IPS DF 4.7 (cell line): Measurements from ENCODE around the gene RNU1-2.
"Not testable (repeated sequence)": the region's sequence is repeated elsewhere in the genome, so short reads cannot be mapped to it uniquely, and the experiment has no call there.

Experiments used
- DNase-seq: peaks from one replicate; pipeline ENCODE4 v3.0.0-alpha.2; 2013; ENCODE audit warnings: low spot score; ENCODE audit errors: extremely low read depth

The RNU1-2 gene

DNA sequence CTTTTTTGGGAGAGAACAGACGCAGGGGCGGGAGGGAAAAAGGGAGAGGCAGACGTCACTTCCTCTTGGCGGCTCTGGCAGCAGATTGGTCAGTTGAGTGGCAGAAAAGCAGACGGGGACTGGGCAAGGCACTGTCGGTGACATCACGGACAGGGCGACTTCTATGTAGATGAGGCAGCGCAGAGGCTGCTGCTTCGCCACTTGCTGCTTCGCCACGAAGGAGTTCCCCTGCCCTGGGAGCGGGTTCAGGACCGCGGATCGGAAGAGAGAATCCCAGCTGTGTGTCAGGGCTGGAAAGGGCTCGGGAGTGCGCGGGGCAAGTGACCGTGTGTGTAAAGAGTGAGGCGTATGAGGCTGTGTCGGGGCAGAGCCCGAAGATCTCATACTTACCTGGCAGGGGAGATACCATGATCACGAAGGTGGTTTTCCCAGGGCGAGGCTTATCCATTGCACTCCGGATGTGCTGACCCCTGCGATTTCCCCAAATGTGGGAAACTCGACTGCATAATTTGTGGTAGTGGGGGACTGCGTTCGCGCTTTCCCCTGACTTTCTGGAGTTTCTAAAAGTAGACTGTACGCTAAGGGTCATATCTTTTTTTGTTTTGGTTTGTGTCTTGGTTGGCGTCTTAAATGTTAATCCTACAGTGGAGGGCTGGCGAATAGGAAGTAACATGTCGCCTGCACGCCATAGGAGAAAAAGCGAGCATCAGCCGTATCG, at the start of gene RNU1-2:
TSS of gene RNU1-2 (plus strand) at position 383 of the 718 bp plus-strand sequence.
- DNase-seq = not testable (repeated sequence)

DNA sequence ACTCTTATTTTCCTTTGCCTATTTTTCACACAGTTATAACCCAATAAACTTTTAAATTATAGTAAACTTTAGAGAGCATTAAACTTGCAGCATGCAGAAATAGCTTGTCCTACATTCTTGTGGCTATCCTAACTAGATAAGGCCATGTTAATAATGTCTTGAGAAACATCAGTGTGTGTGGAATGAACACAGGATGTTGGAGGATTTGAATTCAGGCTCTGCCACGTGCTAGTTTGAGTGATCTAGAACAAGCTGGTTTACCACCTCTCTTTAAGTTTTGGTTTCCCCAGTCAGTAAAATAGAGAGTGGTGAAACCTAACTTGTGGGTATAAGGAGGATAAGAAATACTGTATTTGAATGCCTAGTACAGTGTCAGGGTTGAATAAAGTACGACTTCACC, 39.6 kb upstream of the RNU1-2 start:
- DNase-seq = not testable (repeated sequence)

DNA sequence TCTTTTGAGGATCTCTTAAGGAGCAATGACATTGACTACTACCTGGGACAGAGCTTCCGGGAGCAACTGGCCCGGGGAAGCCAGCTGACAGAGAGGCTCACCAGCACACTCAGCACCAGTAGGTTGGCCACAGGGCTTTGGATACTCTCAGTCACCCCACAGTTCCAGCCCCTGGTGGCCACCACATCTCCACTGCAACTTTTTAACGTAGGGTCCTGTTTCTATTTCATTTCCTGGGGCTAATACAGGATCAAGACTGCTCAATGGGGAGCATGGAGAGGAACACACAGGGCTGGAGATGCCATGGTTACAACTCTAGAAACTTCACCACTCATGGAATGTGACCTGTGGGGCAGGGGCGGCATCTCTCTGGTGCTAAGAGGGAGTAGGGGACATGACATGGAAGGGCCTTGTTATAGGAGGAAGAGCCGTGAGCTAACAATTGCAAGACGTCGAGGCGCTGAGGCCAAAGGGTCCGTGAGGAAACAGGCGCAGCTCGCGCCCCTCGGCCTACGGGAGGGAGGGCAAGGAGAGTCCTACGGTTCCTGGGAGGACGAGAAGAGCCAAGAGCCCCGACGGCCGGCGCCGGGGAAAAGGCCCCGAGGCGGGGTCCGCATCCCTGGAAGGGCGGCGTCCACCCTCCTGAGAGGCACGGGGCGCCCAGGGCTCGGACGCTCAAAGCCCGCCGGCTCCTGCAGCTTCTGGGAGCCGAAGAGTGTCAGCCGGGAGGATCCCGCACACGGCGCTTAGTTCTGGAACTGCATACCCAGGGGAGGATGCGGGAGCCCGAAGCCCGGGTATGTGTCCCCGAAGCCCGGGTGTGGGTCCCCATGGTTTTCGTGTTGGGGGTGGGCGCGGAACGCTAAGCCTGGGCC, 36.4 kb upstream of the RNU1-2 start:
- DNase-seq = not testable (repeated sequence)

DNA sequence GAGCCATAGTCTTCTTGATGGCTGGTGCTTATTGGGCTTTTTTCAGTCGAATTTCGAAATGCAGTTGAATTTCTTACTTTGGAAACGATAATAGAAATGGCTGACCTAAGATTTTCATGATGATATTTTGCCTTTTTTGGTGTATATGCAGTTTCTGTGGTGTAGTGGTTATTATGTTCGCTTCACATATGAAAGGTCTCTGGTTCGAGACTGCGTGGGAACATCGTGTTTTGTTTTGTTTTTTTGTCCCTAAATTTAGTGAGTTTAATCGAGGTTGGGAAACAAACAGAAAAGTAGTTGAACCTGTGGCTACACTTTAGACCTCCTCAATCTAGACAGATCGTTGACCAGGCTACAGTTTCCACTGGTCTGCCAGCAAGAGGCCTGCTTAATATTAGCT, 35.7 kb upstream of the RNU1-2 start:
- not testable (repeated sequence) for DNase-seq

DNA sequence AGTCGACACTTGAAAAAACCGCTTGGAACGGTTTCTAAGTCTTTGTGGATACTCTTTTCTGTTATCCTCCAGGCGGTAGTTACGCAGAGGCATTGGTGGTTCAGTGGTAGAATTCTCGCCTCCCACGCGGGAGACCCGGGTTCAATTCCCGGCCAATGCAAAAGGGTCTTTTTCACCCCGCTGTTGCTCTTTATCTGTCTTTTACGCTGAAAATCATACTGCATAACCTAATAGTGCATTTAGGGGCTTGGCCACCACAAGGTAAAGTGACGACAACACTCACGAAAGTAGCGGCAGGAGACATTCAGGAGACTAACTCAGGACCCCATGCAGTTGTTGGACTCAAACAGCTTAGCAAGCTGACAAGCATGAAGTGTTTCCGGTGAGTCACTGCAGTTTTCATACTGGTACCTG, 33.9 kb upstream of the RNU1-2 start:
- not testable (repeated sequence) for DNase-seq

DNA sequence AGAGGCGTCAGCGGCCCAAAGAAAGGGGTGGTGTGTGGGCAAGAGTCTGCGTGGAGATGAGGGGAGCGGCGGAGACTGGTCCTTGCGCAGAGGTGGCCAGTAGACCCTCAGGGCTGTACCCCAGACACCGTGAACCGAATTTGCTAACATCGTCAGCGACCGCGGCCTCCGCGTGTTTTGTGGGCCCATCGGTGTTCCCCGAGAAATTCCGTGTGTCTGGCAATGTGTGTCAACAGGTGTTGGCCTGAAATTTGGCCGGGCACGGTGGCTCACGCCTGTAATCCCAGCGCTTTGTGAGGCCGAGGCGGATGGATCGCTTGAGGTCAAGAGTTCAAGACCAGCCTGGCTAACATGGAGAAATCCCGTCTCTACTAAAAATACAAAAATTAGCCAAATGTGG, 33.4 kb upstream of the RNU1-2 start:
- DNase-seq = not testable (repeated sequence)

DNA sequence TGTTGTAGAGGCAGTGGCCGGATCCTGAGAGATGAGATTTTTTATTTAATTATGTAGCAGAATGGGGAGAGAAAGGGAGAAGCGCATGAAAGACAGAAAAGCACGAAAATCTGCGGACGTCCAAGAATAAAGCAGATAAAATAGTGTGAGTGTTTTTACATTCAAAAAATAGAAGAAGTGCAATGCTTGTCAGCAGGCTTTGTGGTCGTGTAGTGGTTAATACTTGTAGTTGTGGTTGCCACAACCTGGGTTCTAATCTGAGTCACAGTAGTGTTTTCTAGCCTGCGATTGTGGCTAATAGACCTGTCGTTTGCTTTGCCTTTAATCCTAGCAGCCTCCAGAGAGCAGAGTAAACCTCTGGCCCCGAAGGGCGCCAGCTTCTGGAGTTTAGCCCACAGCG, 32.8 kb upstream of the RNU1-2 start:
- DNase-seq = not testable (repeated sequence)

DNA sequence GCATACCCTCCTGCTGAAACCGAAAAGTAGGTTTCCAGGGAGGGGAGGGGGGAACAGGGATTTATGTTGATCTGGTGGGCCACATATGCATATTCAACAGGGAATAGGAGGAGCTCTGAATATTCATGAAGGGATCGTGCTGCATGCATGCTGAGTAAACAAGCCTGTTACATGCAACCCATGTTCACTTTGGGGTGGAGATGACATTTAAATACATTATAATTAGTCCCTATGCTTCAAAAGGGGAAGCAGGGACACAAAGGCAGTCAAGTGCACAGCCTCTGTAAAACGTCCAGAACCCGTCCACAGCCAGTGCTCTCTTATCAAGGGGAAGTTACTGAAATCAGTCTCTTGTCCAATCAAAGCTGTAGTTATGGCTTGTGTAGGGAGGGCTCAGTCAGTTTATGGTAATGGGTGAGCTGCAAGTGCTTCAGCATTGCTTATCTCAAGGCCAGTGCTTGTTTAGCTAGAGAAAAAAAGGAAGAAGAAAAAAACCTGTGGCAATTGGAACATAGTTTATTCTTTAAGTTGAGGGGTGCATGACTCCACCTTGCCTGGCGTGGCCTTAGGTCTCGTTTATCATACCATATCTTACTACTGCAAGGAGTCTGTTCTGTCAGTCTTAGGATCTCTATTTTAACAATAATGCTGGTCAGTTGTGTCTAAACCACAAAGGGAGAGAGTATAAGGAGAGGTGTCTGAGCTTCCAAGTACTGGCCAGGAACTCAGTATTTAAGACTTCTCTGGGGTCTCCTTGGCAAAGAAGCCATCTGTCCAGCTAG, 28.7 kb upstream of the RNU1-2 start:
- DNase-seq = not testable (repeated sequence)

DNA sequence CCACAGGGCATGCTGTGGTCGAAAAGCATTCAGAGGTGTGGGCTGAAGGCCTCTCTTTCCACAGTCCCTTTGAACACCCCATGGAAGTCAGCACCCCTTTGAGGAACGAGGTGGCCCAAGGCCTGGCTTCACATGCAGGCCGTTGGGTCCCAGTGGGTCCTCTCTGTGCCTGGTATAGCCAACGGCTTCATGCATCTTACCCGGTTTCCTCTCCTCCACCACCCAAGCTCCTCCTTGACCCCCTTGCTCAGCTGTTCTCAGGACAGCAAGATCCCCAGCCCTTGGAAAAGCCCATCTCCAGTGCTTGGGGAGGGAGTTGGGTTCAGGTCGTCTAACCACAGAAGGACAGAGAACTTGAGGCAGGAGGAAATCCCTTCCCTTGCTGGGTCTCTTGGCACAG, 27.0 kb upstream of the RNU1-2 start:
- DNase-seq = not testable (repeated sequence)

DNA sequence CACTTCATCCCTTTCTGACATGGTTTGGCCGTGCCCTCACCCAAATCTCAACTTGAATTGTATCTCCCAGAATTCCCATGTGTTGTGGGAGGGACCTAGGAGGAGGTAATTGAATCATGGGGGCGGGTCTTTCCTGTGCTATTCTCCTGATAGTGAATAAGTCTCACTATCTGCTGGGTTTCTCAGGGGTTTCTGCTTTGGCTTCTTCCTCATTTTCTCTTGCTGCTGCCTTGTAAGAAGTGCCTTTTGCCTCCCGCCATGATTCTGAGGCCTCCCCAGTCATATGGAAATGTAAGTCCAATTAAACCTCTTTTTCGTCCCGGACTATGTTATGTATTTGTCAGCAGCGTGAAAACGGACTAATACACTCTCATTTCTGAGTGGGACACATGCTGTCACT, 25.8 kb upstream of the RNU1-2 start:
- DNase-seq = not testable (repeated sequence)

DNA sequence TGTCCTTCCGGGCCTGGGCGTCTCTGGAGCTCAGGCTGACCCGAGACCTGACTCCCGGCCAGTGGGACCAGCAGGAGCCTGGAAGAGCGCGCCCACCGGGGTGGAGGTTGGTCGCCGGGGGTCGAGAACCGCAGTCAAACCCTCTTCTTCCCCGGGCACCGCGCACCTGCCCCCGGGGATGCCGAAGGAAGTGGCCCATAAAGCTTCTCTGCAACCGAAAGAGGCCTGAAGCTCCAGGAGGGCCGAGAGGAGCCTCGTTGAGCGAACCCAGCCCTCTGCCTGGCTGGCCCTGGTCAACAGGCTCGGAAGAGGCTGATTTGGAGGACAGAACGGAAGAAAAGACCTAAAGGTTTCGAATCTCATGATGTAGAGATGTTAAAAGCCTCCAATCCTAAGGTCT, 24.6 kb upstream of the RNU1-2 start:
- DNase-seq = not testable (repeated sequence)

DNA sequence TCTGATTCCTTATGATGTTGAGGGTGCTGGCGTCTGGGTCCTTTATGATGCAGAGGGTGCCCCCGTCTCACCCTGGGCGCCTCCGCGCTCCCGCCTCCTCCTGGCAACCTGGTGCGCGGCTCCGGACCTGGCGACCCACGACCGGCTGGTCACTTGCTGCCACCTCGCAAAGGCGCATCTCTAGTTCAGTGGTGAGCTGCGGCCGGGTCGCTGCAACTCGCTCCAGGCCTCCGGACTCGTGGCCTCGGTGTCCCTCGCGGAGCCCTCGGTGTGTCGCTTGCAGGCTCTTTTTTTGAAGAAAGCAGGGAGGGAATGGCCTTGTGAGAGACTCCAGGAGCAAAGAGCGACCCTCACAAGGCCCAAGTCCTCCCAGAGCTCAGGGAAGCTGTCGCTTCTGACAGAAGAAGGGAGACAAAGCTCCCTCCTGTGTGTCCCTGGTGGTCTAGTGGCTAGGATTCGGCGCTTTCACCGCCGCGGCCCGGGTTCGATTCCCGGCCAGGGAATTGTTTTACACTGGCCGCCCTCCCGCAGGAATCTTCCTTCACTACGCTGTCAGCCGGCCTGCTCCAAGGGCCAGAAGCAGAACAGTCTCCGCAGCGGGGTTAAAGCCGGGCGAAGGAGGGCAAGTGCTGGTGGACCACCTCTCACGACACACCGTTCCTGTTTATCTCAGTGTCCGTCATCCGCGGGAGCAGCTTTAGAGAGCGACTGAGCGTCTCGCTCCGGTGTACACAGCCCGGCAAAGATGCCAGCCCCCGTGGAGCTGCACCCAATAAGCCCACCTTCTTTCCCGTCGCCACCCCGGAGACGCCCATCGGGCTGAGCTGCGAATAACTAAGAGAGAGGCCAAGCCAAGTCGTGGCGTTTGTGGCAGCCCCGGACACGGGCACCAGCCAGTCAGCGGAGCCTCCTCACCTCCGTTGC, 23.4 kb upstream of the RNU1-2 start:
- peak; percentile 98 for DNase-seq

DNA sequence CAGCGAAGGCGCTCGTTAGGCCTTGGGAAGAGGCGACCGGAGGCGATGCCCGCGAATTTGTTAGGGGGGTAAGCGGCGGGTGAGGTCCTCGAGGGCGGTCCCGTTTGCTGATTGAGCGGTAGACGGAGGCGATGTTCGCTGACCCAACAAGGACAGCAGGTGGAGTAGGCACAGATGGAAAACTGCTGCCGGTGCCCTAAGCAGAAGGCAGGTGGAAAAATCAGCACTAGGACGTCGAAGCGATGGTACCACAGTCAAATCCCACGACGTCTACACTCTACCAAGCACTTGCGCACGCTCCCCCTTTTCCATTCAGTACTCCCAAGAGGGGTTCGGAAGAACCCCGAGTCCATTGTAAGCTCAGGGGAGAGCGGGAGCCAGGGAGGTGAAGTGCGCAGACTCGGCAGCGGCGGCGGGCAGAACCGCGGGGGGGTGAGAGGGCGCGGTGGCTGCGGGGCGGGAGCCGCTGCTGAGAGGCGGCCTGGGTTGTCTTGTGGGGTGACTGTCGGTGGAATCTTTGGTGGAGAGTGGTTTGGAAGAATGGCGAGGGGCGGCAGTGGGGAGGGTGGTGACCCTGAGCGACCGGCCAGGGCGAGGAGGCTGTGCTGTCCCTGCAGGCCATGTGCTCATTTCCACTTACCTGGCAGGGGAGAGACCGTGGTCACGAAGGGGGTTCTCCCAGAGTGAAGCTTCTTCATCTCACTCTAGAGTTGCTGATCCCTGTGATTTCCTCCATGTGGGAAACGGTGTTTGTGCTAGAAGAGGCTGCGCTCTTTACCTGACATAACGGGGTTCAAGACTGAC, 22.5 kb upstream of the RNU1-2 start:
- DNase-seq = not testable (repeated sequence)

DNA sequence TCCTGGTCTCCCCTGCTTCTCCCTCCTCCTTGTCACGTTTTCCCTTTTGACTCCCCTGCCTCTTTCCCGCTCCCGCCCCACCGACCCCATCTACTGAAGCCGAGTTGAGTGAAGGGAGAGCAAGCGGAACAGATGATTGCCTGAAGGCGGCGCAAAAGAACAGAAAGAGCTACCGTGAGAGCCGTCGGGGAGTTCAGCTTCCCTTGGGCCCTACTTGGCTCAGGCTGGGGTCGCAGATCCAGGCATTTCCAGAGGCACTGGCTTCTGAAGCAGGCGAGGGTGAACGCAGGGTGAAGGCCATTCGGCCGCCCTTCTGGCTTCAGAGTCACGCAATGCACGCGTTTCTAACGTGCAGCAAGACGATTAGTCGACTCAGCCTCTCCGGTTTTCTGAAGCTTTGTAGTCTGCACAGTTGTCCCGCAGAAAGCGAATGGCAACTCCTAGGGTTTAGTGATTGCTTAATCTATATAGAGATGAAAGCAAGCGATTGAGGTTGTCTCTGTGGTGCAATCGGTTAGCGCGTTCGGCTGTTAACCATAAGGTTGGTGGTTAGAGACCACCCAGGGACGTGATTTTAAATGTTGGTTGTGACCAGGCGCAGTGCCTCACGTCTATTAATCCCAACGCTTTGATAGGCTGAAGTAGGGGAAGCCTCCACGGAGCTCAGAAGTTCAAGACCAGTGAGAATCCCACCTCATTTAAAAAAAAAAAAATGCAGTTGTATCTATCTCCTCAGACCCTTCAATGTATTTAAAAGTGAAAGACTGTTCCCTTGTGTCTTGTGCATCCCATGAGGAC, 20.6 kb upstream of the RNU1-2 start:
- not testable (repeated sequence) for DNase-seq

DNA sequence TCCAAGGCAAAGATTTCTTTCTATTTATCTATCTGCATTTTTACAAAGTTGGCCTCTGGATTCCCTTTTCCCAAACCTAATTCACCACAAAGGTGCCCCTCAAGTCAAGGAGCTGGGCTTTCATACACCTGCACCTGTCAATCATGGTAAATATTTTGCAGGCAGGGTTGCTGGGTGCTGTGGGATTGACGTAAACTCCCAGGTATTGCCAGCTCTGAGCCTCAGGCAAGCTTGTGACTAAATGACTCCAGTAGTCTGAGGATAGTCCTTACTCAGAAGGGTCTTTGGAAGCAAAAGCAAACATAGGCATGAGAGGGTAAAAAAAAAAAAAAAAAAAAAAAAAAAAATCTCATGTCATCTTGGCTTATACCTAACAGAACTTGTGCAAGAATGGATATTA, 14.0 kb upstream of the RNU1-2 start:
- DNase-seq = not testable (repeated sequence)

DNA sequence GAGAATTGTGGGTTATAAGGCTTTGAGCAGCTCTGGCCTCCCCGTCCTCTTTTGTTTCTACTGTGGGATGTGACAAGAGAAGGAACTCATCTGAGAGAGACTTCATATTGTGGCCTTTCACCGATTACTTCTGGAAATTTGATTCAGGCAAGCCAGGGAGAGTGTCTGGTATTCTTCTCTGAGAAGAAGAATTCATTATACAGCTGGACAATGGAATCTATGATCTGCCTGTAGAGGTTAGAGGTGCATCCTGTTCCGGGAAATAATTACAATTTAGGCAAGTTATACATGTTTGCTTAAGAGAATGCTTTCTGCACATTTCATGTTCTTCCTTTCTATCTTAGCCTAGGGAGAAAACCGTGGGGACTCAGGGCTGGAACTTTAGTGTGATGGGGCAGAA, 12.8 kb upstream of the RNU1-2 start:
- no peak for DNase-seq

DNA sequence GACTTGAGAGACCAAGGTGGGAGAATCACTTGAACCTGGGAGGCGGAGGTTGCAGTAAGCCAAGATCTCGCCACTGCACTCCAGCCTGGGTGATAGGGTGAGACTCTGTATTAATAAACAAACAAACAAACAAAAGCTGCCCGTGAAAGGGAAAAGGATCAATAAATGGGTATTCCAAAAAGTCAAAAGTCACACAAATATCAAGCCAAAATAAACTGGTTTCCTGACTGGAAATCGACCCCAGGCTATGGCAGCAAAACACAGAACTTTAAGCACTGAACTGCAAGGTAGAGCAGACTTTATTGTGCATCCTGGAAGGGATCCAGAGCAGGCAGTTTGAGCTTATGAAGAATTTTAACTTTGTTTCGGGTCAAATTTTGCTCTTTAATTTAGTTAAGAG, 11.3 kb upstream of the RNU1-2 start:
- not testable (repeated sequence) for DNase-seq

DNA sequence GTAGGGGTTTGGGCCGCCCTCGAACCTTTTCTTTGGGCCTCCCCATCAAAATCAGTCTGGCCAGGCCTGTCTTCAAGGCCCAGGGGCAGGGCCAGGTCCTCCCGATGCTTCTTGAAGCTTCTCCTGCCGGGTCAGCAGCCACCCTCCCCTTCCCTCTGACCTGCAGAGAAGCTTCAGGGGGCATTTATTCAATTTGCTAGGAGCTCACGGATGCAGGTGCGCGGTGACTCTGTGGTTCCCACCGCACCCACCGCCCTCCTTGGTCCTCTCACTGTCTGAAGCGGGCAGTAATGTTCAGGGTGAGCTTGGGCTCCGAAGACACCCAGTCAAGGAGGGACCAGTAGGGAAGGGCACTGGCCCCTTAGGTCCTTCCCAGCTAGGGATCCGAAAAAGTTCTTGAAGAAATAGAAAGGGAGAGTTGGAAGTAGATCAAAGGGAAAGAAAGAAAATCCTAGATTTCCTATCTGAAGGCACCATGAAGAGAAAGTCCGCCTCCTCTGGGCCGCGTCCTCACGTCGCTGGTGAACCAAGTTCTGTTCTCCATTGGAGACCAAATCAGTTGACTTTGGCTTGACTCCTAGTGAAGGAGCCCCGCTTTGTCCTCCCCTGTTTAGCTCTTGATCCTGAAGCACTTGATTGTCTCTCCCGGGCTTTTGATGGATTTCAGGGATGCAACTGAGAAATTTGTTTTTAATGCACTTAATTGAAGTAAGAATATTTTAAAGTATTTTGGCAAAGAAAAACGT, 8.7 kb upstream of the RNU1-2 start:
- no peak for DNase-seq
